Mesodermal cell (in vitro differentiated cells): ENCODE results near the gene CEBPA.

Experiments used
- H3K27ac ChIP-seq: 2 replicates; pipeline ENCODE4 v1.7.0; 2013; ENCODE audit warnings: mild to moderate bottlenecking, low read depth, low read length, moderate library complexity; ENCODE audit not compliant: severe bottlenecking
- H3K36me3 ChIP-seq: 2 replicates; pipeline ENCODE4 v1.7.1; 2013; ENCODE audit warnings: mild to moderate bottlenecking, low read length, moderate library complexity; ENCODE audit not compliant: control insufficient read depth, insufficient read depth
- H3K4me1 ChIP-seq: one replicate; pipeline ENCODE4 v1.7.1; 2013; ENCODE audit warnings: mild to moderate bottlenecking, low read length; ENCODE audit not compliant: insufficient read depth, control insufficient read depth, poor library complexity, severe bottlenecking
- H3K4me3 ChIP-seq: 2 replicates; pipeline ENCODE4 v1.7.0; 2013; ENCODE audit warnings: low read length, control low read depth, mild to moderate bottlenecking; ENCODE audit not compliant: insufficient read depth, poor library complexity, severe bottlenecking; ENCODE audit errors: extremely low read depth
- H3K9me3 ChIP-seq: 2 replicates; pipeline ENCODE4 v1.7.1; 2013; ENCODE audit warnings: mild to moderate bottlenecking, low read length, moderate library complexity; ENCODE audit not compliant: control insufficient read depth
- WGBS, 2 experiments: methylation state at CpG; one replicate each; pipeline ENCODE4 v1.1.5; 2013; ENCODE audit warnings: missing lambda C conversion rate in 2 of 2; ENCODE audit not compliant: insufficient coverage in 2 of 2; 5-methylcytosine and 5-hydroxymethylcytosine counted together

CEBPA gene

GRCh38 chr19:33306853-33307792 is 4.8 kb upstream of the CEBPA start:
- no peak overlapping the region for H3K27ac ChIP-seq
- no peak overlapping the region for H3K4me3 ChIP-seq
- 89% methylated on average over 10 to 12 of the region's 12 CpGs for WGBS, 2 experiments
- H3K4me1 ChIP-seq: no peaks in the 10 kb centered on the region
- no peaks in the 10 kb centered on the region for H3K9me3 ChIP-seq
- no peaks in the 10 kb centered on the region for H3K36me3 ChIP-seq

- H3K27ac ChIP-seq: no peak overlapping the region
- no peaks in the 10 kb centered on the region for H3K9me3 ChIP-seq
- no peaks in the 10 kb centered on the region for H3K36me3 ChIP-seq
- H3K4me1 ChIP-seq: no peaks in the 10 kb centered on the region
- WGBS, 2 experiments: 91 to 94% methylated on average over 2 to 4 of the region's 5 CpGs
- no peak overlapping the region for H3K4me3 ChIP-seq
Measured at GRCh38 chr19:33306191-33306590, 3.9 kb upstream of the CEBPA start.

GRCh38 chr19:33304760-33305647 is 2.7 kb upstream of the CEBPA start:
- Histone ChIP-seq H3K36me3 (no peaks in the 10 kb centered on the region), H3K27ac (no peak overlapping the region), H3K4me1 (no peaks in the 10 kb centered on the region), H3K4me3 (no peak overlapping the region), H3K9me3 (no peaks in the 10 kb centered on the region)
- WGBS, 2 experiments: 92 to 94% methylated on average over 9 to 10 of the region's 12 CpGs

GRCh38 chr19:33304371-33304759 is 2.0 kb upstream of the CEBPA start:
- H3K27ac ChIP-seq: no peak overlapping the region
- no peaks in the 10 kb centered on the region for H3K4me1 ChIP-seq
- no peaks in the 10 kb centered on the region for H3K9me3 ChIP-seq
- H3K4me3 ChIP-seq: no peak overlapping the region
- 85 to 87% methylated on average over 8 of the region's 13 CpGs for WGBS, 2 experiments
- H3K36me3 ChIP-seq: no peaks in the 10 kb centered on the region

GRCh38 chr19:33303791-33304345 is 1.5 kb upstream of the CEBPA start:
- Histone ChIP-seq H3K27ac (no peak overlapping the region), H3K4me3 (peak overlapping the region; percentile 65)
- 68 to 74% methylated on average over 30 to 33 of the region's 33 CpGs for WGBS, 2 experiments

GRCh38 chr19:33302974-33303790 is 848 bp upstream of the CEBPA start:
- Histone ChIP-seq H3K9me3 (no peaks in the 10 kb centered on the region), H3K27ac (peak overlapping the region; percentile 59), H3K4me3 (peak overlapping the region; percentile 65), H3K4me1 (no peaks in the 10 kb centered on the region), H3K36me3 (no peaks in the 10 kb centered on the region)
- WGBS, 2 experiments: 2% methylated on average over 84 to 90 of the region's 92 CpGs

More at GRCh38 chr19:33303791-33304345, 1.5 kb upstream of the CEBPA start:
- Histone ChIP-seq H3K4me1 (no peaks in the 10 kb centered on the region), H3K36me3 (no peaks in the 10 kb centered on the region), H3K9me3 (no peaks in the 10 kb centered on the region)

GRCh38 chr19:33301900-33302174 is 497 bp downstream of the CEBPA start:
- Histone ChIP-seq H3K4me3 (peak overlapping the region; percentile 36), H3K9me3 (no peaks in the 10 kb centered on the region), H3K36me3 (no peaks in the 10 kb centered on the region), H3K27ac (no peak overlapping the region), H3K4me1 (no peaks in the 10 kb centered on the region)
- 1 to 2% methylated on average over 27 to 41 of the region's 41 CpGs for WGBS, 2 experiments

GRCh38 chr19:33301144-33301899 is 1.0 kb downstream of the CEBPA start:
- H3K36me3 ChIP-seq: no peaks in the 10 kb centered on the region
- H3K9me3 ChIP-seq: no peaks in the 10 kb centered on the region
- H3K4me3 ChIP-seq: peak overlapping the region; percentile 5
- H3K27ac ChIP-seq: no peak overlapping the region
- 2 to 4% methylated on average over 64 to 80 of the region's 91 CpGs for WGBS, 2 experiments
- no peaks in the 10 kb centered on the region for H3K4me1 ChIP-seq

GRCh38 chr19:33300894-33301143 is 1.5 kb downstream of the CEBPA start:
- no peaks in the 10 kb centered on the region for H3K9me3 ChIP-seq
- no peaks in the 10 kb centered on the region for H3K36me3 ChIP-seq
- H3K4me1 ChIP-seq: no peaks in the 10 kb centered on the region
- H3K27ac ChIP-seq: no peak overlapping the region
- H3K4me3 ChIP-seq: no peak overlapping the region
- WGBS, 2 experiments: 7 to 19% methylated on average over 5 to 7 of the region's 7 CpGs
